Measurements from ENCODE around the gene NGF.

DNA sequence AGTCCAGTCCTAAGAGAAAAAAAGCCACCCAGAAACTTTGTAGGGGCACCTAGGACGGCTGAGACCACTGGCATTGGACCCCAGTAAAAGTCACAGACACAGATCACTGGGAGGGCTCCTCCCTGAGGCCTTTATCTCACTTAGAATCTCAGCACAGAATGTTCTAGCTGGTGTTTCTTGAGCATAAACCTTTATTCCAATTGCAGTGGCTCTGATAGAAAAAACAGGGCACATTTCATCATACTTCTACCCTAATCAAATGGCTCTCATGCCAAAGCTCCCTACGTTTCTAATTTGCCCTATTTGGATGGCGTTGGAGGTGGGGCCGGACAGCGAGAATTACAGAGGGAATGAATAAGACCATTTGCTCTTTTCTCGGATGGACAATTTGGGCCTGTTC, 53.8 kb downstream of the NGF start:
- no peak for TF ChIP-seq CTCF (IDR thresholded peaks at IDR 0.05; ENCODE audit: low read length)
- no peak for TF ChIP-seq EZH2phosphoT487 (IDR thresholded peaks at IDR 0.05; ENCODE audit: low read length)

Measured in MM.1S (cell line).